Endothelial cell of umbilical vein (primary cell): Measurements from ENCODE around the gene ZNF324. TPM values are rescaled to one million over a fixed set of nuclear protein-coding genes. Genes with fewer than 3 reads are reported as not detected.

Experiments
- BruUV-seq: library from RNA; stranded (reverse); fragments of 400-500 nt; replicated peaks from 2 replicates; lab custom pipeline; 2021; lab: Mats Ljungman, UMichigan
- CTCF ChIA-PET: fragments of 300-600, 350-600 bp; sonication (Branson Sonifier 250); formaldehyde crosslinking; loops from one replicate; lab custom pipeline; 2021; ENCODE audit warnings: antibody characterized with exemption, inconsistent platforms; lab: Charles Lee
- POLR2A ChIA-PET: fragments of 300-600, 350-600 bp; sonication (Branson Sonifier 250); formaldehyde crosslinking; loops from one replicate; lab custom pipeline; 2021; ENCODE audit warnings: antibody characterized with exemption, inconsistent platforms; lab: Charles Lee
- DNase-seq: peaks from one replicate; pipeline ENCODE4 v3.0.0-alpha.2; 2011; ENCODE audit warnings: low read depth, low spot score
- FAIRE-seq: peaks from 2 replicates; lab custom pipeline; 2011; peaks lifted over from hg19 to GRCh38; lab: Jason Lieb, UNC
- H2AFZ ChIP-seq: 2 replicates; pipeline ENCODE4 v1.6.0; 2012; ENCODE audit warnings: low read depth, low read length, control low read depth, inconsistent platforms
- H3K27ac ChIP-seq: 2 replicates; pipeline ENCODE4 v1.5.1; 2011; ENCODE audit warnings: low read depth, mild to moderate bottlenecking, control low read depth, low read length, moderate library complexity; ENCODE audit not compliant: insufficient read depth
- H3K27me3 ChIP-seq, 2 experiments: 2 replicates each; pipeline versions ENCODE4 v1.6.0 to v1.6.1; 2011; ENCODE audit warnings: low read length in 2 of 2, mixed read lengths in 1 of 2; ENCODE audit not compliant: control insufficient read depth in 2 of 2, insufficient read depth in 2 of 2
- H3K36me3 ChIP-seq, 2 experiments: 2 replicates in 1 of 2; 3 replicates in 1 of 2; pipeline ENCODE4 v1.5.1; 2011; ENCODE audit warnings: low read length in 2 of 2, mild to moderate bottlenecking in 1 of 2, moderate library complexity in 1 of 2; ENCODE audit not compliant: control insufficient read depth in 2 of 2, insufficient read depth in 2 of 2; ENCODE audit errors: extremely low read depth in 1 of 2
- H3K4me1 ChIP-seq: 3 replicates; pipeline ENCODE4 v1.5.1; 2011; ENCODE audit warnings: mild to moderate bottlenecking, low read length; ENCODE audit not compliant: control insufficient read depth, insufficient read depth; ENCODE audit errors: extremely low read depth
- H3K4me2 ChIP-seq: 2 replicates; pipeline ENCODE4 v1.6.1; 2011; ENCODE audit warnings: low read length, control low read depth, mixed read lengths; ENCODE audit not compliant: insufficient read depth
- H3K4me3 ChIP-seq, 3 experiments: fragments of 200-600 bp in 1 of 3; sonication (generic), shearing (Covaris generic) in 1 of 3; replicated peaks in 1 of 3; 2 replicates each; pipeline ENCODE4 v1.5.1; 2011 to 2016; ENCODE audit warnings: control low read depth in 3 of 3, low read length in 3 of 3, mild to moderate bottlenecking in 2 of 3, inconsistent platforms in 1 of 3, low read depth in 1 of 3, moderate library complexity in 1 of 3; ENCODE audit not compliant: insufficient read depth in 1 of 3
- H3K79me2 ChIP-seq: 2 replicates; pipeline ENCODE4 v1.6.0; 2012; ENCODE audit warnings: low read length, inconsistent platforms; ENCODE audit not compliant: control insufficient read depth, insufficient read depth
- H3K9ac ChIP-seq: replicated peaks from 2 replicates; pipeline ENCODE3; 2011; ENCODE audit warnings: low read length, control low read depth; ENCODE audit not compliant: insufficient read depth; ENCODE audit errors: extremely low read depth
- H3K9me1 ChIP-seq: replicated peaks from 3 replicates; pipeline ENCODE4 v1.6.0; 2011; ENCODE audit warnings: mild to moderate bottlenecking, low read length; ENCODE audit not compliant: control insufficient read depth, insufficient read depth; ENCODE audit errors: extremely low read depth
- H3K9me3 ChIP-seq: replicated peaks from 2 replicates; pipeline ENCODE4 v1.5.1; 2012; ENCODE audit warnings: low read length, inconsistent platforms; ENCODE audit not compliant: control insufficient read depth, insufficient read depth
- H4K20me1 ChIP-seq: replicated peaks from 2 replicates; pipeline ENCODE3; 2011; ENCODE audit warnings: mild to moderate bottlenecking, low read length; ENCODE audit not compliant: control insufficient read depth, insufficient read depth; ENCODE audit errors: extremely low read depth
- CTCF ChIP-seq, 2 donors: IDR thresholded peaks; 1 replicate in 1 of 2; 2 replicates in 1 of 2; pipeline ENCODE4 v1.5.1; 2011; ENCODE audit warnings: low read length in 2 of 2, mild to moderate bottlenecking in 2 of 2, moderate library complexity in 2 of 2, control low read depth in 1 of 2, inconsistent platforms in 1 of 2, low read depth in 1 of 2; ENCODE audit not compliant: insufficient read depth in 1 of 2; ENCODE audit errors: extremely low read depth in 1 of 2
- EZH2 ChIP-seq: IDR thresholded peaks from 2 replicates; pipeline ENCODE4 v1.6.1; 2012; ENCODE audit warnings: borderline replicate concordance, low read depth, mild to moderate bottlenecking, moderate library complexity, low read length, inconsistent platforms; ENCODE audit not compliant: severe bottlenecking
- FOS ChIP-seq: IDR thresholded peaks from 2 replicates; pipeline ENCODE4 v1.6.1; 2011; ENCODE audit warnings: mild to moderate bottlenecking, low read length, moderate library complexity, borderline replicate concordance; ENCODE audit not compliant: insufficient read depth
- GATA2 ChIP-seq: IDR thresholded peaks from 2 replicates; pipeline ENCODE4 v1.7.0; 2011; ENCODE audit warnings: low read depth, mild to moderate bottlenecking, moderate library complexity, mixed read lengths, low read length; ENCODE audit not compliant: insufficient read length, insufficient read depth
- JUN ChIP-seq: IDR thresholded peaks from 2 replicates; pipeline ENCODE4 v1.6.1; 2011; ENCODE audit warnings: borderline replicate concordance, low read depth; ENCODE audit not compliant: insufficient read length, insufficient read depth
- MAX ChIP-seq: IDR thresholded peaks from 2 replicates; pipeline ENCODE4 v1.6.1; 2011; ENCODE audit not compliant: insufficient read depth, insufficient read length
- MYC ChIP-seq: IDR thresholded peaks from one replicate; pipeline ENCODE4 v1.6.1; 2011; ENCODE audit warnings: mild to moderate bottlenecking, low read depth, low read length
- POLR2A ChIP-seq: IDR thresholded peaks from 2 replicates; pipeline ENCODE4 v1.6.1; 2012; ENCODE audit warnings: low read depth, mild to moderate bottlenecking, control low read depth, low read length
- POLR2AphosphoS5 ChIP-seq: IDR thresholded peaks from 2 replicates; pipeline ENCODE4 v1.6.1; 2012; ENCODE audit warnings: low read depth, mild to moderate bottlenecking, control low read depth, low read length, moderate library complexity; ENCODE audit not compliant: insufficient read depth
- dilution Hi-C: fragments of 300-500 bp; cut with MboI; formaldehyde crosslinking; loops from one replicate; pipeline ENCODE4 v1.15.0; 2019; ENCODE audit warnings: low sequenced_read_pairs; ENCODE audit not compliant: extremely low pct_ligation_motif_present
- intact Hi-C: fragments of 100-400 bp; cut with micrococcal nuclease; formaldehyde crosslinking; loops from one replicate; pipeline ENCODE4 v1.10.0; 2022
- polyA plus RNA-seq, 4 experiments: library from polyadenylated mRNA; depleted of rRNA in 3 of 4; stranded (reverse) in 3 of 4; unstranded in 1 of 4; fragments of >200 nt; gene quantifications; 2 replicates each; pipeline versions ENCODE4 v1.2.1 to v1.2.3, GENCODE V29; 2011 to 2012; ENCODE audit warnings: missing spikeins in 1 of 4
- total RNA-seq: library from RNA; stranded (reverse); gene quantifications from 2 replicates; pipeline ENCODE4 v1.2.3, GENCODE V29; 2021

ZNF324 gene
- total and polyA plus RNA-seq, 2 donors (not counting 3 experiments of a cell fraction or from before 2014, with no cell fraction given): 6.4 to 8.7 TPM

- H3K79me2 ChIP-seq: no peaks in the 10 kb centered on the region
- H3K27me3 ChIP-seq: no peaks in the 10 kb centered on the region
- peaks cover 3% of the 10 kb centered on the region for H3K4me1 ChIP-seq
- TF ChIP-seq MAX (no peak), MYC (no peak), POLR2AphosphoS5 (no peak), JUN (no peak), FOS (no peak), EZH2 (no peak), GATA2 (no peak), POLR2A (no peak), CTCF (IDR thresholded peaks at IDR 0.05; ENCODE audit: extremely low read depth in 1 of 2, insufficient read depth in 1 of 2, low read depth in 1 of 2, low read length in 2 of 2) (no peak)
- POLR2A ChIA-PET: no interaction called here
- no peak overlapping the region for H3K9ac ChIP-seq
- H3K9me1 ChIP-seq: no peaks in the 10 kb centered on the region
- H3K36me3 ChIP-seq: peaks cover 0 to 12% of the 10 kb centered on the region in 2 experiments
- DNase-seq: no peak
- CTCF ChIA-PET: no interaction called here
- H3K9me3 ChIP-seq: no peaks in the 10 kb centered on the region
- FAIRE-seq: no peak
- H3K4me3 ChIP-seq: no peak overlapping the region
- dilution Hi-C loops: no loop called here
- no peaks in the 10 kb centered on the region for H4K20me1 ChIP-seq
- H3K27ac ChIP-seq: no peak overlapping the region
- H2AFZ ChIP-seq: no peak overlapping the region
- no TSS peak for BruUV-seq
- intact Hi-C loops: no loop called here
- no peak overlapping the region for H3K4me2 ChIP-seq
Observed at GRCh38 chr19:58453743-58454142, 13.1 kb upstream of the ZNF324 start.
